OCI-LY7 (cell line): ENCODE data around the gene EPS8L3.

Experiments
- CTCF ChIP-seq: fragments of 200-600 bp; sonication (generic); conservative IDR thresholded peaks from 2 replicates; pipeline ENCODE4 v1.5.1; 2014; ENCODE audit warnings: mild to moderate bottlenecking, antibody characterized with exemption, low read length, moderate library complexity, mixed read lengths
- EZH2phosphoT487 ChIP-seq: fragments of 200-600 bp; sonication (generic); IDR thresholded peaks from 2 replicates; pipeline ENCODE4 v1.6.1; 2018; ENCODE audit warnings: low read depth, borderline replicate concordance, mild to moderate bottlenecking, mixed run types, antibody characterized with exemption, low read length, moderate library complexity, mixed read lengths

GRCh38 chr1:109812691-109813393 is 49.1 kb upstream of the EPS8L3 start:
- TF ChIP-seq CTCF, result no peak
- no peak for TF ChIP-seq EZH2phosphoT487
